Psoas muscle (tissue), 8 donors: ENCODE data around the gene RPS6KA4. TPM values are rescaled to one million over a fixed set of nuclear protein-coding genes. Genes with fewer than 3 reads are reported as not detected.

Source experiments
- ATAC-seq, 4 donors: fragments of 200-7000 bp; cut with Tn5 transposase; one replicate each; pipeline ENCODE4 v1.9.1; 2020; ENCODE audit warnings: moderate library complexity in 3 of 4, mild to moderate bottlenecking in 2 of 4
- DNase-seq, 2 donors: peaks; one replicate each; pipeline ENCODE4 v3.0.0-alpha.2; 2020
- H3K27ac ChIP-seq: fragments of 200-600 bp; one replicate; pipeline ENCODE4 v1.8.0; 2022
- H3K27me3 ChIP-seq, 3 donors: fragments of 200-600 bp in 1 of 3; one replicate each; pipeline versions ENCODE4 v1.6.1 to v1.8.0; 2013 to 2022; ENCODE audit warnings: low read length in 2 of 3, mild to moderate bottlenecking in 2 of 3, moderate library complexity in 1 of 3; ENCODE audit not compliant: insufficient read depth in 3 of 3
- H3K36me3 ChIP-seq, 2 donors: fragments of 200-600 bp in 1 of 2; one replicate each; pipeline versions ENCODE4 v1.6.1 to v1.8.0; 2013 to 2022; ENCODE audit warnings: low read depth in 1 of 2, mild to moderate bottlenecking in 1 of 2, moderate library complexity in 1 of 2; ENCODE audit not compliant: insufficient read depth in 1 of 2
- H3K4me1 ChIP-seq: fragments of 200-600 bp; one replicate; pipeline ENCODE4 v1.8.0; 2022
- H3K4me3 ChIP-seq: fragments of 200-600 bp; one replicate; pipeline ENCODE4 v1.8.0; 2022; ENCODE audit warnings: mild to moderate bottlenecking
- H3K9me3 ChIP-seq: fragments of 200-600 bp; one replicate; pipeline ENCODE4 v1.8.0; 2022
- CTCF ChIP-seq: fragments of 200-600 bp; IDR thresholded peaks from one replicate; pipeline ENCODE4 v1.8.0; 2022; ENCODE audit warnings: antibody characterized with exemption
- WGBS, 3 donors: extraction: QIAGEN DNeasy Blood & Tissue Kit; methylation state at CpG; one replicate each; pipeline versions ENCODE4 v1.1.6 to v1.1.7; 2013; 5-methylcytosine and 5-hydroxymethylcytosine counted together
- intact Hi-C, 2 donors: fragments of 100-400 bp; cut with DNase I; formaldehyde crosslinking; loops; one replicate each; pipeline versions ENCODE4 v1.11.0 to v1.14.2; 2022
- polyA plus RNA-seq, 3 donors: library from polyadenylated mRNA; stranded (reverse); fragments of 200-250 nt; gene quantifications; one replicate each; pipeline ENCODE4 v1.2.3, GENCODE V29; 2013
- total RNA-seq, 4 donors: library from RNA; stranded (reverse); fragmentation: NEBNext Ultra II Directional in 2 of 4; extraction: Animal tissue kit (Norgen Biotek cat#: 25700) in 2 of 4; gene quantifications; one replicate each; pipeline versions ENCODE4 v1.2.1 to v1.2.4, GENCODE V29; 2021 to 2023
- donor health status: healthy with polysubstance abuse.
- donor health status: DM: no; HTN: no; CAD: no; lungs with moderate emphysema.
- donor health status: Bipolar disorder and iron deficiency.
- donor health status: healthy.
- donor health status: DM: yes; HTN: yes; CAD: no.
- donor health status: DM: no; HTN: no; CAD: no.
- donor health status: DM: no; HTN: no; CAD: no.
- donor health status: DM: yes; HTN: yes; CAD: no.

The RPS6KA4 gene
- total and polyA plus RNA-seq, 7 donors: 9.5 to 15.9 (median 13.1) TPM

DNA sequence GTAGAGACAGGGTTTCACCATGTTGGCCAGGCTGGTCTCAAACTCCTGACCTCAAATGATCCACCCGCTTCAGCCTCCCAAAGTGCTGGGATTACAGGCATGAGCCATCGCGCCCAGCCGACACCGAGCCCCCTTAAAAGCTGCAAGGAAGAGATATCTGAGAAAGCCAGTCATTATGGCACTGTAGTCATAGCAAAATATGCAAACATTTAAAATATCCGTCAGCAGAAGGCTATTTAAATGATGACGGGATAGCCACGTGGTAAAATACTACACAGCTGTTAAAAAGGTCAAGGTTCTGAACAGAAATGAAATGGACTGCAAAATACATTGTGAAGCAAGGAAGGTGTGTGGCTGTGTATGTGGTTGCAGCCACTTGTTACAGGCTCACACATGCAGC lies 25.4 kb upstream of the RPS6KA4 start:
- intact Hi-C loops: no loop called here
- TF ChIP-seq CTCF: no peak
- no peaks in the 10 kb centered on the region for H3K36me3 ChIP-seq
- H3K27ac ChIP-seq: no peak overlapping the region
- no peak overlapping the region for H3K4me3 ChIP-seq
- ATAC-seq: no peak
- H3K4me1 ChIP-seq: peaks cover 10% of the 10 kb centered on the region
- WGBS, 3 donors: 85 to 91% (median 87%) methylated on average over 8 of the region's 8 CpGs
- H3K9me3 ChIP-seq: no peaks in the 10 kb centered on the region
- no peak for DNase-seq
- no peaks in the 10 kb centered on the region for H3K27me3 ChIP-seq

- ATAC-seq (peak; percentile 86 to 96 (median 92)), DNase-seq (peak in 1 of 2 donors; percentile 62)
- H3K36me3 ChIP-seq: no peaks in the 10 kb centered on the region
- WGBS, 3 donors: 61 to 69% (median 67%) methylated on average over 13 of the region's 13 CpGs
- intact Hi-C loops: no loop called here
- no peaks in the 10 kb centered on the region for H3K4me1 ChIP-seq
- H3K27me3 ChIP-seq: no peaks in the 10 kb centered on the region
- no peaks in the 10 kb centered on the region for H3K9me3 ChIP-seq
- H3K27ac ChIP-seq: no peak overlapping the region
- no peak overlapping the region for H3K4me3 ChIP-seq
- TF ChIP-seq CTCF: no peak
Observed at GRCh38 chr11:64334764-64335735, 23.9 kb upstream of the RPS6KA4 start.

DNA sequence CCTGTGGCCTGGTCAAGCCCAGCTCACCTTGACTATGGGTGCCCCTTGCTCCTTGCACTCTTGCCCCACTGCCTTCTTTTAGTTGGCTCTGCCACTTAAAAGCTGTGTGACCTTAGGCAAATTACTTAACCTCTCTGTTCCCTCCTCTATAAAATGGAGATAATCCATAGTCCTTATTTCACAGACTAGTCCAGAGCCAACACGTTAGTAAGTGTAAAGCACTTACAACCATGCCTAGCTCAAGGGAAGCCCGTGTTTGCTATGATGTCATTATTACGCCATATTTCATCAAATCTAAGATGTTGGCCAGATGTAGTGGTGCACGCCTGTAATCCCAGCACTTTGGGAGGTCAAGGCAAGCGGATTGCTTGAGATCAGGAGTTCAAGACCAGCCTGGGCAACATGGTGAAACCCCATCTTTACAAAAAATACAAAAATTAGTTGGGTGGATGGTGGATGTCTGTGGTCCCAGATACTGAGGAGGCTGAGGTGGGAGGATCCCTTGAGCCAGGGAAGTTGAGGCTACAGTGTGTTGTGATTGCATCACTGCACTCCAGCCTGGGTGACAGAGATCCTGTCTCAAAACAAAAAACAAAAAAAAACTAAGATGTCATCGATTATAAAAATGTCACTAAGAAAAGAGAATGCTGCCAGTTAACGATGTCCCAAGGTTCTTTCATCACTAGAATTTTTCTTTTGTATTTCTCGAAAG lies 21.3 kb upstream of the RPS6KA4 start:
- no peak for DNase-seq
- Histone ChIP-seq H3K36me3 (no peaks in the 10 kb centered on the region), H3K27ac (no peak overlapping the region), H3K9me3 (no peaks in the 10 kb centered on the region), H3K27me3 (no peaks in the 10 kb centered on the region), H3K4me3 (no peak overlapping the region), H3K4me1 (peaks cover 5% of the 10 kb centered on the region)
- TF ChIP-seq CTCF: no peak
- intact Hi-C loops: no loop called here
- WGBS, 3 donors: 66 to 72% (median 69%) methylated on average over 8 of the region's 8 CpGs
- no peak for ATAC-seq

DNA sequence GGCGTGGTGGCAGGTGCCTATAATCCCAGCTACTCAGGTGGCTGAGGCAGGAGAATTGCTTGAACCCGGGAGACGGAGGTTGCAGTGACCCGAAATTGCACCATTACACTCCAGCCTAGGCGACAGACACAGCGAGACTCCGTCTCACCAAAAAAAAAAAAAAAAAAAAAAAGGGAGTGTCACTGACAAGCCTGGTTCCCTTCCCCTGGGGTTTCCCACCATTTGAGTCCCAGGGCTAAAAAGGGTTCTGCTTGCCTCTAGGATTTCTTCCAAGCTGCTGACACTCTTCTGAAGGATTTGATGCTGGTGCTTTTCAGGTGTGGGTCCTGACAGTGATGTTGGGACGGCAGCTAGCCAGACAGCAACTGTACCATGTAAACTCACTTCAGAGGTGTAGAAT lies 20.2 kb upstream of the RPS6KA4 start:
- ATAC-seq (no peak), DNase-seq (no peak)
- Histone ChIP-seq H3K9me3 (no peaks in the 10 kb centered on the region), H3K4me3 (no peak overlapping the region), H3K4me1 (peaks cover 5% of the 10 kb centered on the region), H3K27me3 (no peaks in the 10 kb centered on the region), H3K36me3 (no peaks in the 10 kb centered on the region), H3K27ac (no peak overlapping the region)
- WGBS, 3 donors: 81 to 91% (median 86%) methylated on average over 8 of the region's 8 CpGs
- intact Hi-C loops: no loop called here
- no peak for TF ChIP-seq CTCF
